HepG2 (cell line): Measurements from ENCODE around the gene ABCB8. TPM values are rescaled to one million over a fixed set of nuclear protein-coding genes. Genes with fewer than 3 reads are reported as not detected.

Experiments
- ARID4A ChIP-seq: sonication (generic); formaldehyde crosslinking; IDR thresholded peaks from 2 replicates; pipeline ENCODE4 v1.5.0; 2020; ENCODE audit warnings: mild to moderate bottlenecking, missing genetic modification reagents, borderline replicate concordance
- ELF3 ChIP-seq: IDR thresholded peaks from 2 replicates; pipeline ENCODE4 v1.6.1; 2016; ENCODE audit warnings: missing genetic modification reagents, missing compliant biosample characterization
- GLI4 ChIP-seq: sonication (generic); formaldehyde crosslinking; IDR thresholded peaks from 2 replicates; pipeline ENCODE4 v1.5.1; 2020; ENCODE audit warnings: missing genetic modification reagents, mild to moderate bottlenecking, moderate library complexity, borderline replicate concordance
- HNRNPLL ChIP-seq: fragments of 200-400 bp; formaldehyde crosslinking; IDR thresholded peaks from 2 replicates; pipeline ENCODE4 v1.6.1; 2017; ENCODE audit warnings: mild to moderate bottlenecking, low read depth, low read length; ENCODE audit not compliant: poor library complexity, severe bottlenecking
- PRMT3 ChIP-seq: sonication (generic); formaldehyde crosslinking; IDR thresholded peaks from 2 replicates; pipeline ENCODE4 v1.8.1; 2022; ENCODE audit warnings: low read depth, mild to moderate bottlenecking, moderate library complexity, missing genetic modification reagents, borderline replicate concordance
- SAP130 ChIP-seq: IDR thresholded peaks from 2 replicates; pipeline ENCODE4 v1.6.1; 2016; ENCODE audit warnings: low read depth
- TBX2 ChIP-seq: sonication (generic); formaldehyde crosslinking; IDR thresholded peaks from 2 replicates; pipeline ENCODE4 v1.5.0; 2020; ENCODE audit warnings: missing genetic modification reagents, mild to moderate bottlenecking, borderline replicate concordance
- TOPORS ChIP-seq: sonication (generic); formaldehyde crosslinking; IDR thresholded peaks from 2 replicates; pipeline ENCODE4 v1.8.0; 2023; ENCODE audit warnings: mild to moderate bottlenecking, missing genetic modification reagents
- ZBTB4 ChIP-seq: sonication (generic); formaldehyde crosslinking; IDR thresholded peaks from 2 replicates; pipeline ENCODE4 v1.4.0; 2020; ENCODE audit warnings: missing genetic modification reagents, mild to moderate bottlenecking, borderline replicate concordance
- ZNF235 ChIP-seq: sonication (generic); formaldehyde crosslinking; IDR thresholded peaks from 2 replicates; pipeline ENCODE4 v1.8.1; 2023; ENCODE audit warnings: mild to moderate bottlenecking, missing genetic modification reagents, borderline replicate concordance
- ZNF703 ChIP-seq: sonication (generic); formaldehyde crosslinking; IDR thresholded peaks from 2 replicates; pipeline ENCODE4 v1.5.1; 2020; ENCODE audit warnings: missing genetic modification reagents, mild to moderate bottlenecking, moderate library complexity, borderline replicate concordance
- ZNF720 ChIP-seq: sonication (generic); formaldehyde crosslinking; IDR thresholded peaks from 2 replicates; pipeline ENCODE4 v1.4.0; 2020; ENCODE audit warnings: missing genetic modification reagents
- ZSCAN31 ChIP-seq: sonication (generic); formaldehyde crosslinking; IDR thresholded peaks from 2 replicates; pipeline ENCODE4 v1.5.0; 2020; ENCODE audit warnings: low read depth, mild to moderate bottlenecking, missing genetic modification reagents
- polyA plus RNA-seq, 8 experiments: library from polyadenylated mRNA; depleted of rRNA in 3 of 8; stranded (reverse) in 7 of 8; unstranded in 1 of 8; fragments of >200 nt; fragmentation: Illumina TruSeq in 4 of 8; extraction: Trizol in 4 of 8; gene quantifications; 2 replicates each; pipeline versions ENCODE4 v1.2.1 to v1.2.3, GENCODE V29; 2011 to 2016; ENCODE audit warnings: low read depth in 4 of 8, missing spikeins in 1 of 8, mixed read lengths in 1 of 8; ENCODE audit not compliant: insufficient read depth in 1 of 8
- total RNA-seq, 5 experiments: library from RNA; depleted of rRNA; stranded (reverse); fragments of >200 nt; fragmentation: Illumina TruSeq; extraction: Trizol; gene quantifications; 2 replicates each; pipeline ENCODE4 v1.2.3, GENCODE V29; 2016; ENCODE audit warnings: low read depth in 1 of 5
- TF ChIP-seq, protein P1 (sequence below): sonication (generic); formaldehyde crosslinking; IDR thresholded peaks from 2 replicates; pipeline ENCODE4 v1.4.0; 2020; ENCODE audit warnings: missing genetic modification reagents, borderline replicate concordance
- TF ChIP-seq, protein P2 (sequence below): IDR thresholded peaks from 2 replicates; pipeline ENCODE4 v1.6.1; 2016

ABCB8 gene
- total and polyA plus RNA-seq, 2 of the 13 experiments (the other 11 are each of a cell fraction or from before 2014, with no cell fraction given), result 6.6 to 16.7 TPM

DNA sequence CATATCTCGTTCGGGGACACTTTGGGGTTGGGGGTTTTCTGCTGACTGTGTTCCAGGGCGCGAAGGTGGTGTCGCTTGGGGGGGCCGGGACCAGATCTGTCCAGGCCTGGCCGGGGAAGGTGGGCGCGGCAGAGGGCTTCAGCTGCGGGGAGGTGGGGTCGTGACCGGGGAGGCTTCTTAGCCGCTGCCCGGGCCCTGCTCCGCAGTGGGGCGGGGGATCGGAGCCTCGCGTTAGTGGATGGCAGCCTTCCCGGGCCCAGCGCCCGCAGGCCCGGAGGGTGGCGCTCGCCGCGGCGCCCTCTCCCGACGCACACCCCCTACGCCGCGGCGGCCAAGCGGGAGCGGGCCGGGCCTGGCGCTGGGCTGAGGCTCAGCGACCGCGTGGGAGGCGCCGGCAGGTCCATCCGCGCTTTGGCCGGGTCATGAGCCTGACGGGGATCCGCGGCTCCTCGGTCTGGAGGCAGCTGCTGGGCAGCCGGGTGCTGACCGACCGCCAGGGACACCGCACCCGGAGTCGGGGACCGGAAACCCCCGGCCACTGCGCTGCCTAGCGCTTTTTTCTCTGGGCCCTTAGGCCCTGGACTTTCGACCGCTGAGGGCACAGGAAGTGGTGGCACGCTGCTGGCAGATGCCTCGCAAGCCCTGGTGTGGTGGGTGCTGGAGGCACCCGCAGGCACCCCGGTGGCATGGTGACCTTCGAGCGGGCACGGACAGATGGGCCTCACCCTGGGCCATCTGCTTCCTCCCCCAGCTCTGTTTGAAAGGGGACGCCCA is 59.2 kb downstream of the ABCB8 start (continued):
- TF ChIP-seq TOPORS (CRISPR knock-in tag) (no peak), ELF3 (CRISPR knock-in tag) (peak; percentile 40; the same call in 1 of the 2 replicates), TBX2 (CRISPR knock-in tag) (0 out of 2 replicates have a peak, but pooled peaks have one; percentile 12), ZNF720 (CRISPR knock-in tag) (no peak), GLI4 (no peak), HNRNPLL (peak; percentile 16), ZSCAN31 (no peak), ZNF703 (CRISPR knock-in tag) (no peak), SAP130 (CRISPR knock-in tag) (peak; percentile 60), ARID4A (peak; percentile 81; the same call in 1 of the 2 replicates), ZBTB4 (CRISPR knock-in tag) (no peak), ZNF235 (CRISPR knock-in tag) (peak; percentile 67; the same call in 1 of the 2 replicates), PRMT3 (0 out of 2 replicates have a peak, but pooled peaks have one; percentile 78)
- TF ChIP-seq, protein P1, sequence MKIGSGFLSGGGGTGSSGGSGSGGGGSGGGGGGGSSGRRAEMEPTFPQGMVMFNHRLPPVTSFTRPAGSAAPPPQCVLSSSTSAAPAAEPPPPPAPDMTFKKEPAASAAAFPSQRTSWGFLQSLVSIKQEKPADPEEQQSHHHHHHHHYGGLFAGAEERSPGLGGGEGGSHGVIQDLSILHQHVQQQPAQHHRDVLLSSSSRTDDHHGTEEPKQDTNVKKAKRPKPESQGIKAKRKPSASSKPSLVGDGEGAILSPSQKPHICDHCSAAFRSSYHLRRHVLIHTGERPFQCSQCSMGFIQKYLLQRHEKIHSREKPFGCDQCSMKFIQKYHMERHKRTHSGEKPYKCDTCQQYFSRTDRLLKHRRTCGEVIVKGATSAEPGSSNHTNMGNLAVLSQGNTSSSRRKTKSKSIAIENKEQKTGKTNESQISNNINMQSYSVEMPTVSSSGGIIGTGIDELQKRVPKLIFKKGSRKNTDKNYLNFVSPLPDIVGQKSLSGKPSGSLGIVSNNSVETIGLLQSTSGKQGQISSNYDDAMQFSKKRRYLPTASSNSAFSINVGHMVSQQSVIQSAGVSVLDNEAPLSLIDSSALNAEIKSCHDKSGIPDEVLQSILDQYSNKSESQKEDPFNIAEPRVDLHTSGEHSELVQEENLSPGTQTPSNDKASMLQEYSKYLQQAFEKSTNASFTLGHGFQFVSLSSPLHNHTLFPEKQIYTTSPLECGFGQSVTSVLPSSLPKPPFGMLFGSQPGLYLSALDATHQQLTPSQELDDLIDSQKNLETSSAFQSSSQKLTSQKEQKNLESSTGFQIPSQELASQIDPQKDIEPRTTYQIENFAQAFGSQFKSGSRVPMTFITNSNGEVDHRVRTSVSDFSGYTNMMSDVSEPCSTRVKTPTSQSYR, result peak; percentile 4; the same call in 1 of the 2 replicates
- TF ChIP-seq, protein P2, sequence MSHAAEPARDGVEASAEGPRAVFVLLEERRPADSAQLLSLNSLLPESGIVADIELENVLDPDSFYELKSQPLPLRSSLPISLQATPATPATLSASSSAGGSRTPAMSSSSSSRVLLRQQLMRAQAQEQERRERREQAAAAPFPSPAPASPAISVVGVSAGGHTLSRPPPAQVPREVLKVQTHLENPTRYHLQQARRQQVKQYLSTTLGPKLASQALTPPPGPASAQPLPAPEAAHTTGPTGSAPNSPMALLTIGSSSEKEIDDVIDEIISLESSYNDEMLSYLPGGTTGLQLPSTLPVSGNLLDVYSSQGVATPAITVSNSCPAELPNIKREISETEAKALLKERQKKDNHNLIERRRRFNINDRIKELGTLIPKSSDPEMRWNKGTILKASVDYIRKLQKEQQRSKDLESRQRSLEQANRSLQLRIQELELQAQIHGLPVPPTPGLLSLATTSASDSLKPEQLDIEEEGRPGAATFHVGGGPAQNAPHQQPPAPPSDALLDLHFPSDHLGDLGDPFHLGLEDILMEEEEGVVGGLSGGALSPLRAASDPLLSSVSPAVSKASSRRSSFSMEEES (CRISPR knock-in tag), result no peak; the same call in 1 of the 2 replicates
